Hippocampal formation (tissue), 2 donors: ENCODE data around the gene MYL5.
"Not testable (repeated sequence)": the region's sequence is repeated elsewhere in the genome, so short reads cannot be mapped to it uniquely, and the experiment has no call there.

Source experiments
- DNase-seq, 2 donors: peaks; one replicate each; lab custom pipeline; 2025; lab: John Stamatoyannopoulos, UW

The MYL5 gene

GRCh38 chr4:729336-730315 lies 55.3 kb downstream of the MYL5 start:
- no peak for DNase-seq

- DNase-seq, result no peak
Measured at GRCh38 chr4:730511-730910, 56.2 kb downstream of the MYL5 start.

GRCh38 chr4:730946-731904 lies 56.9 kb downstream of the MYL5 start:
- DNase-seq, result not testable (repeated sequence)
